Measurements from ENCODE around the gene NARS2.

The NARS2 gene

GRCh38 chr11:78429660-78430059 is 145.0 kb downstream of the NARS2 start:
- peak; percentile 86 for FAIRE-seq
- TF ChIP-seq POU2F2 (IDR thresholded peaks at IDR 0.05; ENCODE audit: low read depth, low read length) (no peak), POLR2AphosphoS5 (IDR thresholded peaks at IDR 0.05; ENCODE audit: low read depth, low read length) (no peak), PAX5 (IDR thresholded peaks at IDR 0.05; ENCODE audit: insufficient read depth, low read length, severe bottlenecking) (no peak), TAF1 (IDR thresholded peaks at IDR 0.05; ENCODE audit: low read depth, low read length) (no peak), SPI1 (IDR thresholded peaks at IDR 0.05; ENCODE audit: low read depth, low read length) (no peak), POLR2A (IDR thresholded peaks at IDR 0.05; ENCODE audit: low read depth, low read length) (no peak)
- DNase-seq (ENCODE audit: insufficient read length, low spot score) = no peak

- FAIRE-seq = no peak
- no peak for DNase-seq (ENCODE audit: insufficient read length, low spot score)
- TF ChIP-seq POLR2A (IDR thresholded peaks at IDR 0.05; ENCODE audit: low read depth, low read length) (no peak), SPI1 (IDR thresholded peaks at IDR 0.05; ENCODE audit: low read depth, low read length) (no peak), PAX5 (IDR thresholded peaks at IDR 0.05; ENCODE audit: insufficient read depth, low read length, severe bottlenecking) (no peak), POU2F2 (IDR thresholded peaks at IDR 0.05; ENCODE audit: low read depth, low read length) (no peak), TAF1 (IDR thresholded peaks at IDR 0.05; ENCODE audit: low read depth, low read length) (no peak), POLR2AphosphoS5 (IDR thresholded peaks at IDR 0.05; ENCODE audit: low read depth, low read length) (no peak)
Observed at GRCh38 chr11:78429209-78429608, 145.5 kb downstream of the NARS2 start.

- DNase-seq (ENCODE audit: insufficient read length, low spot score) = no peak
- no peak for FAIRE-seq
- no peak for TF ChIP-seq TAF1 (IDR thresholded peaks at IDR 0.05; ENCODE audit: low read depth, low read length)
- no peak for TF ChIP-seq POLR2AphosphoS5 (IDR thresholded peaks at IDR 0.05; ENCODE audit: low read depth, low read length)
- no peak for TF ChIP-seq SPI1 (IDR thresholded peaks at IDR 0.05; ENCODE audit: low read depth, low read length)
- no peak for TF ChIP-seq POLR2A (IDR thresholded peaks at IDR 0.05; ENCODE audit: low read depth, low read length)
- no peak for TF ChIP-seq POU2F2 (IDR thresholded peaks at IDR 0.05; ENCODE audit: low read depth, low read length)
- TF ChIP-seq PAX5 (IDR thresholded peaks at IDR 0.05; ENCODE audit: insufficient read depth, low read length, severe bottlenecking) = no peak
Observed at GRCh38 chr11:78428773-78429172, 145.9 kb downstream of the NARS2 start.

GRCh38 chr11:78428266-78428636 is 146.4 kb downstream of the NARS2 start:
- DNase-seq (ENCODE audit: insufficient read length, low spot score) = no peak
- peak; percentile 9 for FAIRE-seq
- TF ChIP-seq POLR2A (IDR thresholded peaks at IDR 0.05; ENCODE audit: low read depth, low read length) (no peak), SPI1 (IDR thresholded peaks at IDR 0.05; ENCODE audit: low read depth, low read length) (no peak), POLR2AphosphoS5 (IDR thresholded peaks at IDR 0.05; ENCODE audit: low read depth, low read length) (no peak), POU2F2 (IDR thresholded peaks at IDR 0.05; ENCODE audit: low read depth, low read length) (no peak), PAX5 (IDR thresholded peaks at IDR 0.05; ENCODE audit: insufficient read depth, low read length, severe bottlenecking) (no peak), TAF1 (IDR thresholded peaks at IDR 0.05; ENCODE audit: low read depth, low read length) (no peak)

- TF ChIP-seq SPI1 (IDR thresholded peaks at IDR 0.05; ENCODE audit: low read depth, low read length) (0 out of 2 replicates have a peak, but pooled peaks have one; percentile 1), POU2F2 (IDR thresholded peaks at IDR 0.05; ENCODE audit: low read depth, low read length) (peak; percentile 85), POLR2A (IDR thresholded peaks at IDR 0.05; ENCODE audit: low read depth, low read length) (peak; percentile 38; the same call in 1 of the 2 replicates), POLR2AphosphoS5 (IDR thresholded peaks at IDR 0.05; ENCODE audit: low read depth, low read length) (0 out of 2 replicates have a peak, but pooled peaks have one; percentile 35), TAF1 (IDR thresholded peaks at IDR 0.05; ENCODE audit: low read depth, low read length) (no peak)
- FAIRE-seq (peak; percentile 80), DNase-seq (ENCODE audit: insufficient read length, low spot score) (no peak)
Observed at GRCh38 chr11:78427615-78428265, 146.9 kb downstream of the NARS2 start.

GRCh38 chr11:78426845-78427244 is 147.8 kb downstream of the NARS2 start:
- FAIRE-seq (peak; percentile 69), DNase-seq (ENCODE audit: insufficient read length, low spot score) (no peak)
- no peak for TF ChIP-seq POU2F2 (IDR thresholded peaks at IDR 0.05; ENCODE audit: low read depth, low read length)
- TF ChIP-seq POLR2A (IDR thresholded peaks at IDR 0.05; ENCODE audit: low read depth, low read length) = no peak
- no peak for TF ChIP-seq SPI1 (IDR thresholded peaks at IDR 0.05; ENCODE audit: low read depth, low read length)
- TF ChIP-seq POLR2AphosphoS5 (IDR thresholded peaks at IDR 0.05; ENCODE audit: low read depth, low read length) = no peak
- TF ChIP-seq TAF1 (IDR thresholded peaks at IDR 0.05; ENCODE audit: low read depth, low read length) = no peak
- no peak for TF ChIP-seq PAX5 (IDR thresholded peaks at IDR 0.05; ENCODE audit: insufficient read depth, low read length, severe bottlenecking)

- TF ChIP-seq SPI1 (IDR thresholded peaks at IDR 0.05; ENCODE audit: low read depth, low read length) = no peak
- DNase-seq (ENCODE audit: insufficient read length, low spot score) = no peak
- FAIRE-seq = no peak
Observed at GRCh38 chr11:78425399-78426070, 149.1 kb downstream of the NARS2 start.

GRCh38 chr11:78424334-78425270 is 150.1 kb downstream of the NARS2 start:
- TF ChIP-seq SPI1 (IDR thresholded peaks at IDR 0.05; ENCODE audit: low read depth, low read length) = peak; percentile 57
- TF ChIP-seq POLR2AphosphoS5 (IDR thresholded peaks at IDR 0.05; ENCODE audit: low read depth, low read length) = no peak
- peak; percentile 74 for FAIRE-seq
- DNase-seq (ENCODE audit: insufficient read length, low spot score) = no peak

- FAIRE-seq (no peak), DNase-seq (ENCODE audit: insufficient read length, low spot score) (no peak)
Observed at GRCh38 chr11:78423241-78423640, 151.4 kb downstream of the NARS2 start.

More at GRCh38 chr11:78423241-78423640, 151.4 kb downstream of the NARS2 start:
- TF ChIP-seq SPI1 (IDR thresholded peaks at IDR 0.05; ENCODE audit: low read depth, low read length) (no peak), PAX5 (IDR thresholded peaks at IDR 0.05; ENCODE audit: insufficient read depth, low read length, severe bottlenecking) (no peak), POLR2A (IDR thresholded peaks at IDR 0.05; ENCODE audit: low read depth, low read length) (no peak), POU2F2 (IDR thresholded peaks at IDR 0.05; ENCODE audit: low read depth, low read length) (no peak), POLR2AphosphoS5 (IDR thresholded peaks at IDR 0.05; ENCODE audit: low read depth, low read length) (no peak), TAF1 (IDR thresholded peaks at IDR 0.05; ENCODE audit: low read depth, low read length) (no peak)

All from GM12891 (cell line).